ENCODE results near the gene RSBN1L.
A peak's percentile ranks its signal among the peaks of the same experiment; 100 is the strongest.

RSBN1L gene

DNA sequence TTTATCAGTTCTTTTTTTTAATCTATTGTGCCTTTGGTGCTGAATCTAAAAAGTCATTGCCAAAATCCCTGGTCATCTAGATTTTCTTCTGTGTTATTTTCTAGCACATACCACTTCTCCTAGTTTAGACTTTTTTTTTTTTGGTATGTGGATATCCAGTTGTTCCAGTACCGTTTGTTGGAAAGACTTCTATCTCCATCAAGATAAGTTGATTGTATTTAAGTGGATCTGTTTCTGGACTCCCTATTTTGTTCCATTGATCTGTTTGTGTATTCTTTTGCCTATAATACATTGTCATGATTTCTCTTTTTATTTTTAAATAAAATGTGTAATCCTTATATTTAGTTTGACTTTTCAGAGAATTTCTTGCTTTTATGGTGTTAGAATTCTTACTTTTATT lies 35.5 kb downstream of the RSBN1L start:
- DNase-seq (ENCODE audit: low spot score), result no peak

DNA sequence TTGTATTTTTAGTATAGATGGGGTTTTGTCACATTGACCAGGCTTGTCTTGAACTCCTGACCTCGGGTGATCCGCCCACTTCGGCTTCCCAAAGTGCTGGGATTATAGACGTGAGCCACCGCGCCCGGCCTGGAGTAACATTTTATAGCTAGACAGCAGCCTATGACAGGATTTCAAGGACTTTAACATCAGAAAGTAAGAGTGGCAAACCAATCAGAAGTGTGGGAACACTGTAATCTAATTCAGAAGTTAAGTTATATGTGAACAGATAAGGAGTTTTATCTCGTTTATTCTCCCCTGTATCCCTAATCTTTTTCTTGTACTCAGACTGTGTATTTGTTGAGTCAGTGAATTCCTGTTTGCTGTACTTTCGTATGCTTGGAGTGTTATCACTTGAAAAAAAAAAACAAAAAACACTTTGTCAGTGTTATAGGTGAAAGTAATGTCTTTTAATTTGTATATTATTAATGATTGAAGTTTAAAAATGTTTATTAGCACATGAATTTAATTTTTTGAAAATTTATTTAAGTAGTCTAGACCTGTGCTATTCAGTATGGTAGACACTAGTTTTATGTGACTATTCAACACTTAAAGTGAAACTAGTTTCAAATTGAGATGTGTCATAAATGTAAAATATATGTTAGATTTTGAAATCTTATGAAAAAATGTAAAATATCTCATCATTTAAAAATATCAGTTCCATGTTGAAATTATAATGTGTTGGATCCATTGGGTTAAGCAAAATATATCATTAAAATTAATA lies 38.6 kb downstream of the RSBN1L start:
- no peak for DNase-seq (ENCODE audit: low spot score)

DNA sequence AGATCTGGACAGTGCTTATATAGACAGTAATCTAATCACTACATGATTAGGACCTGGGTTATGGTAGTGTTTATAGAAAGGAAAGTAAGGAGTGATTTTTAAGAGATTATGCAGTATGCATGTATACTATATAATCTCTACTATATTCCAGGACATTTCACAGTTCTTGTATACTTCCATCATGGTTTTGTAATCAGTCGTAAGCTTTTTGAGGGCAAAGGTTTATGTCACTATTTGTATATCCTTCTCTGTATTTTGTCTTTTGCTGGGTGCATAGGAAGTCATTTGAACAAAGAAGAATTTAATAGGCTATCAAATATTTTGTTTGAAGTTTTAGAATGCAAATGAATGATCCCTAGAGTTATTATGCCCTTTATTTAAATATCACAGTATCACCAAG lies 39.2 kb downstream of the RSBN1L start:
- no peak for DNase-seq (ENCODE audit: low spot score)

DNA sequence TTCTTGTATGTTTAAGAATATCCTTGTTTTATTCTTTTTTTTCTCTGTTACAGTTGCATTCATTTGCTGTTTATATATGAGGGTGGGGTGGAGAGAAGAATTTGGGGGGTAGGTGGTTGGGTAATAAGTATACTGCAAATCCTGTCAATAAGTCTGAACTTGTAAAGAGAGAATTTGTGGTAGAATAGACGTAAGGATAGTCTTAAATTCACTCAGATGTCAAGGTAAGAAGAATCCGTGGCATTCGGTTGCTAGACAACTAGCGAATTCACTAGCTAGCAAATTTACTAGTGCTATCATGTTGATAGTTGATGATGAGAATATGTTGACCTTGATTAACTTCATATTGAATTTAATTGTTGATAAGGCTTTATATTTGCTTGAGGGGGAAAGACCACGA lies 40.7 kb downstream of the RSBN1L start:
- no peak for DNase-seq (ENCODE audit: low spot score)

DNA sequence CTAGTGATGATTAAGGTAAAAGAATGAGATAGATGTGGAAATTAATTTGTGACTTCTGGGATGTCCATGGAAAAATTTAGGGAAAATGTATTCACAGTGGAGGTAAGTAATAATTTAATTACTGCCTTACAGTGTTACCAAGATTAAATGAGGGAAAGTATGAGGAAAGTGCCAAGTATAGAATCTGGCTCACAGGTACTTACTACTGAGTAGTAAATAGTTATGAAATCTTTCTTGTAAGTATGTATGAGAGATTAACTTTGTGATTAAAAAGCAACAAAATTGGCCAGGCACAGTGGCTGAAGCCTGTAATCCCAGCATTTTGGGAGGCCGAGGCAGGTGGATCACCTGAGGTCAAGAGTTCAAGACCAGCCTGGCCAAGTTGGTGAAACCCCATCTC lies 42.1 kb downstream of the RSBN1L start:
- DNase-seq (ENCODE audit: low spot score), result no peak

DNA sequence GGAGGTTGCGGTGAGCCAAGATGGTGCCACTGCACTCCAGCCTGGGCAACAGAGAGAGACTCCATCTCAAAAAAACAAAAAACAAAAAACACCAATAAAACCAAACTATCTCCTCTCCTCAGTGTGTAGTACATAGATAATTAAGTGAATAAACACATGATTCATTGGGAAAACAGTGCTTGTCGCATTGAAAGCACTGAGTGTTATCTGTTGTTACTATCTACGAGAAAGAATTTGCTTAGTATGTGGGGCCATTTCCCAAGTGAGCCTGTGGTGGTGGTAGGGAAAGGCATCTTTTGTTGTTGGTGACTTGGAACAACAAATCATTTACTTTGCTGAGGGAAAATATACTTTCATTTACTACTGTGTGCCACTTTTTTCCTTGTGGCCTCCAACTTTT lies 42.6 kb downstream of the RSBN1L start:
- DNase-seq (ENCODE audit: low spot score), result peak; percentile 17

DNA sequence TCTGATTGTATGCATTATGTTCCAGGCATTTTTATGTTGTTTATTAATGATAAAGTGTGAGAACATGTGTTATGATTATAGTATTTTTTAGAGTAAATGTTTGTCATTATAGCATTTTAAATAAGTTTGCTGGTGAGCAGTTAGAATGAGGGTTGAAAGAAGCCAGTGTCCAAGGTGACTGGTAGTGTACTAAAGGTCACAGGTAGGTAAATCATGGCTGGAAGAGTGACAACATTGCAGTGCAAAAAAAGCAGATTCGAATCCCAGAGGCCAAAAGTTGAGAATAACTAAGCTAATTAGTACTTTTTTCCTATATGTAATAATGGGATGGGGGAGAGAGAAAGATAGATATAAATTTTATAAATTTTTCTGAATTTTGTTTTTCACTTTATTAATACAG lies 44.0 kb downstream of the RSBN1L start:
- DNase-seq (ENCODE audit: low spot score), result no peak

DNA sequence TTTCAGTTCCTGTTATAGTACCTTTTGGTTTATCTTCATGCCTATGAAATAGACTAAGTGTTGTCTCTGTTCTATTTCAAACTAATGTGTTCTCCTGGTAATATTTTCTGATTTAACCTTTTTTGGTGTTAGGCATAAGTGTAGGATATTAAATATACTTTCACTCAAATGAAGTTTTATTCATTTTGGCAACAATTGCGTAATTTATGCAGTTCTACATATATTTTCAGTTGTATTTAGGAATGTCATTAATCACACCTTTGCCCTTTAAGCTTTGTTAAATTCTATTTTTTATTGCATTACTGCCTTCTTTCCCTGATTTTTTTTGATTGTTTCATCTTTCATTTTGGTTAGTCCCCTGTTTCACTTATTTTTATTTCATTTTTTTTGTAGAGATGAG lies 47.3 kb downstream of the RSBN1L start:
- no peak for DNase-seq (ENCODE audit: low spot score)

DNA sequence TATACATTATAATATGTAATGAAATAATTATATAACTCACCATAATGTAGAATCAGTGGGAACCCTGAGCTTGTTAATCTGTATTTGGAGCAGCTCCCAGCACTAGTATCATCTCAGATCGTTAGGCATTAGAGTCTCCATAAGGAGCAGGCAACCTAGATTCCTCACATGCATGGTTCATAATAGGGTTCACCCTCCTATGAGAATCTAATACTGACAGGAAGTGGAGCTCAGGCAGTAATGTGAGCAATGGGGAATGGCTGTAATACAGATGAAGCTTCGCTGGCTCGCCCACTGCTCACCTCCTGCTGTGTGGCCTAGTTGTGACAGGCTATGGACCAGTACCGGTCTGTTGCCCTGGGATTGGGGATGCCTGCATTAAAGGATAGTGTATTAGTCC lies 49.5 kb downstream of the RSBN1L start:
- DNase-seq (ENCODE audit: low spot score), result no peak

DNA sequence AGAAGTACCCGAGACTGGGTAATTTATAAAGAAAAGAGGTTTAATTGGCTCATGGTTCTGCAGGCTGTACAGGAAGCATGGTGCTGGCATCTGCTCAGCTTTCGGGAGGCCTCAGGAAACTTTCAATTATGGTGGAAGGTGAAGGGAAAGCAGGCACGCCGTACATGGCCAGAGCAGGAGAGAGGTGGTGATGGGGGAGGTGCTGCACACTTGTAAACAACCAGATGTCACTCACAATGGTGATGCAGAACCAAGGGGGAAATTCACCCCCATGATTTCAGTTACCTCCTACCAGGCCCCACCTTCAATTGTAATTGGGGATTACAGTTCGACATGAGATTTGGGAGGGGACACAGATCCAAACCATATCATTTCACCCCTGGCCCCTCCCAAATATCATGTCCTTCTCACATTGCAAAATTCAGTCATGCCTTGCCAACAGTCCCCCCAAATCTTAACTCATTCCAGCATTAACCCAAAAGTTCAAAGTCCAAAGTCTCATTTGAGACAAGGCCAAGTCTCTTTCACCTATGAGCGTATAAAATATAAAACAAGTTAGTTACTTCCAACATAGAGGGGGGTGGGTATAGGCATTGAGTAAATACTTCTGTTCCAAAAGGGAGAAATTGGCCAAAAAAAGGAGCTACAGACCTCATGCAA lies 50.0 kb downstream of the RSBN1L start:
- DNase-seq (ENCODE audit: low spot score), result no peak

DNA sequence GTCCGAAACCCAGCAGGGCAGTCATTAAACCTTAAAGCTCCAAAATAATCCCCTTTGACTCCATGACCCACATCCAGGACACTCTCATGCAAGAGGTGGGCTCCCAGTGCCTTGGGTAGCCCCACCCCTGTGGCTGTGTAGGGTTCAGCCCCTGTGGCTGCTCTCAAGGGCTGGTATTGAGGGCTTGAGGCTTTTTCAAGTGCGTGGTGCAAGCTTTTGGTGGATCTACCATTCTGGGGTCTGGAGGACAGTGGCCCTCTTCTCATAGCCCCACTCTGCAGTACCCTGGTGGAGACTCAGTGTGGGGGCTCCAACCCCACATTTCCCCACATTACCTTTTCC lies 50.5 kb downstream of the RSBN1L start:
- DNase-seq (ENCODE audit: low spot score), result no peak

DNA sequence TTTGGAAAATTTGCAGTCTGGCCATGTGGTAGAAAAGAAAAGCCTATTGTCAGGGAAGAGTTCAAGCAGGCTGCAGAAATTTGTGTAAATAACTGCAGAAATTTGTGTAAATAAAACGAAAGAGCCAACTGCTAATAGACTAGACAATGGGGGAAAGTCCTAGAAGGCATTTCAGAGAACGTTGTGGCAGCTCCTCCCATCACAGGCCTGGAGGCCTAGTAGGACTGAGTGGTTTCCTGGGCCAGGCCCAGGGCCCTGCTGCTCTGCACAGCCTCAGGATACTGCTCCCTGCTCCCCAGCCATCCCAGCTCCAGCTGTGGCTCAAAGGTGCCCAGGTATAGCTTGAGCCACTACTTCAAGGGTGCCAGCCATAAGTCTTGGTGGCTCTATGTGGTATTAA lies 50.9 kb downstream of the RSBN1L start:
- DNase-seq (ENCODE audit: low spot score), result no peak

DNA sequence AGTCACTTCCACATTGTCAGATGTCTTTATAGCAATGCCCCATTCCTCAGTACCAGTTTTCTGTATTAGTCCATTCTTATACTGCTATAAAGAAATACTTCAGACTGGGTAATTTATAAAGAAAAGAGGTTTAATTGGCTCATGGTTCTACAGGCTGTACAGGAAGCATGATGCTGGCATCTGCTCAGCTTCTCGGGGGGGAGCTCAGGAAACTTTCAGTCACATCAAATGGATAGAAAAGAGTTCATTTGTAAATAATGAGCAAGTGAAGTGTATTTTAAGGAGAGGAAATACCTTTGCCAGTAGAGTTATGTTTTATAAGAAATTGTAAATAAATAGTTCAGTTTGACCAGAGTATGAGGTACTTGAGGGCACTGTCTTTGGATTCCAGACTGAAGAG lies 51.5 kb downstream of the RSBN1L start:
- no peak for DNase-seq (ENCODE audit: low spot score)

DNA sequence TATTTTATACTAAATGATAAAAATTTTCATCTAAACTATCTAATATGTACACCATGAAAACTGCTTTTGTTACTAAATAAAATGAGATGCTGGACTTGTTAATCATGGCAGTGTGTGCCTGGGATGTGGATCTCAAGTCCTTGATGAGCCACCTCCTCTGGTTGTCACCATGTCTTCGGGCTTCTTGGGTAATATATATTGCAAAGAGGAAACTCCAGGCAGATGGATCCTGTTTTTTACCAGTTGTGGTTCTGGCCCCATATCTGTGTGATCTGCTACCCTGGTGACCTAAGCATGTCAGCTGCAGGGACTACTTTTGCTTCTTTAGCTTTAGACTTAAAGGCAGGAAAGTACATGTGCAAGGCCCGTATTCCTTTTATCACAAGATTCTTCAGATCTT lies 55.8 kb downstream of the RSBN1L start:
- no peak for DNase-seq (ENCODE audit: low spot score)

DNA sequence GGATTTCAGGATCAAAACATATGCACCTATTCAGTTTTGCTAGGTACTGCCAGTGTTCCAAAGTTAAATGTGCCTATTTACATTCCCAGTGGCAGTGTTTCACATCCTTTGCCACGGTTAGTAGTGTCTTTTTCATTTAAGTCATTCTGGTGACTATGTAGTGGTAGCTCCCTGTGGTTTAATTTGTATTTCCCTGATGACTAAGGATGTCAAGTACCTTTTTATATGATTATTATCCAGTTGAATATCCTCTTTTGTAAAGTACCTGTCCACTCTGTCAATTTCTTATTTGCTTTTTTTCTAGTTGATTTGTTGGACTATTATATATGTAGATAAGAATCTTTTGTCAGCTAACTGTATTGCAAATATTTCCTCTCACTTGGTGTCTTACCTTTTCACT lies 56.9 kb downstream of the RSBN1L start:
- no peak for DNase-seq (ENCODE audit: low spot score)

DNA sequence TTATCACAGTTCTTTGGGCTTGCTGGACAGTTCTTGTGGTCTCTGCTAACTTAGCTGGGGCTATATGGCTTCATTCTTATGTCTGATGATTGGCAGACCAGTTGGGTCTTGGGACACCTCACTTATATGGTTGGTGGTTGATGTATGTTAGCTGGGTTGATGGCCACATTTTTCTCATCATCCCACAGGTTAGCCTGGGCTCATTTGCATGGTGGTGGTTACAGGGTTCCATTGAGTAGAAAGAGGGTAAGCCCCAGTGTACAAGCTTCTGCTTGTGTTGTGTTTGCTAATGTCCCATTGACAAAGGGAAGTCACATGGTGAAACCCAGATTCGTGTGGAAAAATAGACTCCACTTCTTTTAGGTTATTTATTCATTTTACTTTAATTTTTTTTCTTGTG lies 61.3 kb downstream of the RSBN1L start:
- DNase-seq (ENCODE audit: low spot score), result no peak

DNA sequence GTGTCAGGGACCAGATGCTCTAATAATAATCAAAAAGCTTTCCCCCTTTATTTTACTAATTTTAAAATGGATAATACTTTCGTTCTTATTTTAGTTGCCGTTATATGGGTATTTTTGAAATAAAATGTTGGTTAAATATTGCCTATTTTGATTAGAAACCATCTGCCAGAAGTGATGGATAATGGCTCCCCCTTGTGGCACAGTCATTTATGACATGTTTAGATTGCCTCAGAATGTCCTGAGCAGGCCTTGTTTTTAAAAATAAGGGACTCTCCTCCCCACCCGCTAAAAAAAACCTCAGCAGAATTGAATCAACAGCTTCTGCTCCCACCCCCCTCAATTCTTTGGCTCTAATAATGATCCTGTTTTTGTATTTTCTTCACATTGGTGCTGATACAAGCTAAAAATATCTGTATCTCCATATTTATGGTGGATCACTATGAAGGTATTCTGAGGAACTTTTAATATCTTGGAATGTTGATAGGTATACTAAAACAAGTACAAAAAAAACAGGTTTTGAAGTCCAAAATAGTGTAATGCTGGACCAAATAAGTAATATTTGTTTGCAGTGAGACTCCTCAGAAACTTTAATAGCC lies 63.1 kb downstream of the RSBN1L start:
- peak; percentile 44 for DNase-seq (ENCODE audit: low spot score)

DNA sequence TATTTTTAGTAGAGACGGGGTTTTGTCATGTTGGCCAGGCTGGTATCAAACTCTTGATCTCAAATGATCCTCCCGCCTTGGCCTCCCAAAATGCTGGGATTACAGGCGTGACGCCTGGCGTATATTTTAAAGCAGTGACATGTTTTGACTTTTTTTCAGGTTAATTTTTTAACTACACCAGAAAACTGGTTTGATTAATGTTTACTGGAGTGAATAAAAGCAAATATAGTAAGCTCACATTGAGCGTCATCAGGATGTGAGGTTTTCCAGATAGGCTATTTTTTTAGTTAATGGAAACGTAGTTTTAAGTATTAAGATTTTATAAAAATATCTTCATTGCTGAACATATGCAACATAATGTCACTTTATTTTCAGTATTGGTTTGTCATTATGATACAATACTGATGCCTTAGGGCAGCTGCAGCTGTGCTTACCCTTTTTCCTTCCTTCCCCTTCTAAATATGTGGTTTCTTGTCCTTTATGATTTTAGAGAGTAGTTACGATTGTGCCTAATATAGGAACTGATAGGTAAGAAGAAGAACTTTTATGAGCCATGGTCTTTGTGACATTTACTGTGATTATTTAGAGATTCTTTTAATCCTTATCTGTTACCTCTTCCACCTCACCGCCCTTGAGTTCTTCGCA lies 64.7 kb downstream of the RSBN1L start:
- DNase-seq (ENCODE audit: low spot score), result no peak

DNA sequence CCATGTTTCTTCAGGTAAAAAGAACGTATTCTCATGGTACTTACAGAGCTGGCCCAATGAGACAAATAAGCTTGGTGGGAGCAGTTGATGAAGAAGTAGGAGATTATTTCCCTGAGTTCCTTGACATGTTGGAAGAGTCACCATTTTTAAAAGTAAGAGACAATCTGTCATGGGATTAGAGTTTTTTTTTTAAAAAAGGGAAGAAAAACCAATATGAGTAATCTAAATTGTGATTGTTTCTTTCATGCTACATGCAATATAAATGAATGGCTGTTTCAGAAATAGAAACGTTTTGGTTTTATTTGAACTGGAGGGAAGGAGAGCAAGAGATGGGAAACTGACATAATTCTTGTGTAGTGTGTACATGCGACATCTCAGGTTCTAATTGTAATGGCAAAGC lies 69.2 kb downstream of the RSBN1L start:
- DNase-seq (ENCODE audit: low spot score), result no peak

DNA sequence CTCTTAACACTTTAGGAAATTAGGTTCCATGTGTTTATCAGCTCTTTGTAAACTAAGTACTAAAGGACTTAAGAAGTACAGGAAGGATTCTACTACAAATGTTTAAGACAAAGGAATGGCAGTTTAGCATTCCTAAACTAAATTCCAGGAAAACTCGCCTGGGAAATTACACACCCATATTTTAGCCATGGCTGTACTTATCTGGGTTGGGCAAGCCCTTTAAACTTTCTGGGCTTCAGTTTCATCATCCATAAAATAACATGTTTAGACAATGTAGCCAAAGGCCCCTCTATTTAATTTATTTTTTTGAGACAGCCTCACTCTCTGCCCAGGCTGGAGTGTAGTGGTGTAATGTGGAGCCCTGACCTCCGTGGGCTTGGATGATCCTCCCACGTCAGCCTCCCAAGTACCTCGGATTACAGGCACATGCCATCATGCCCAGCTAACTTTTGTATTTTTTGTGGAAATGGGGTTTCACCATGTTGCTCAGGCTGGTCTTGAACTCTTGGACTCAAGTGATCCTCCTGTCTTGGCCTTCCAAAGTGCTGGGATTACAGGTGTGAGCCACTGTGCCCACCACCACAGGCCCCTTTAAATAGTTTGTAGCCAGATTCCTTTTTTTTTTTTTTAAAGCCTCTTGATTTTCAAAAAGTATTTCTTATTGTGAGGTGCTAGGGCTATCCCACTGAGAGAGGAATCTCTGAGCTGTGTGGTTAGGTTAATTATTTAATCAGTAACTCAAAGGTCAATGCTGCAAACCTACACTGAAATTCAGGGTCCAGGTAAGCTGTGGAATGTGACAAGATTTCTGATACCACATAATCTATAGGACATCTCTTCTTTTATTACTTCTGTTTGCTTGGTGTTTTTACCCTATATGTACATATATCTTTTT lies 69.9 kb downstream of the RSBN1L start:
- no peak for DNase-seq (ENCODE audit: low spot score)

DNA sequence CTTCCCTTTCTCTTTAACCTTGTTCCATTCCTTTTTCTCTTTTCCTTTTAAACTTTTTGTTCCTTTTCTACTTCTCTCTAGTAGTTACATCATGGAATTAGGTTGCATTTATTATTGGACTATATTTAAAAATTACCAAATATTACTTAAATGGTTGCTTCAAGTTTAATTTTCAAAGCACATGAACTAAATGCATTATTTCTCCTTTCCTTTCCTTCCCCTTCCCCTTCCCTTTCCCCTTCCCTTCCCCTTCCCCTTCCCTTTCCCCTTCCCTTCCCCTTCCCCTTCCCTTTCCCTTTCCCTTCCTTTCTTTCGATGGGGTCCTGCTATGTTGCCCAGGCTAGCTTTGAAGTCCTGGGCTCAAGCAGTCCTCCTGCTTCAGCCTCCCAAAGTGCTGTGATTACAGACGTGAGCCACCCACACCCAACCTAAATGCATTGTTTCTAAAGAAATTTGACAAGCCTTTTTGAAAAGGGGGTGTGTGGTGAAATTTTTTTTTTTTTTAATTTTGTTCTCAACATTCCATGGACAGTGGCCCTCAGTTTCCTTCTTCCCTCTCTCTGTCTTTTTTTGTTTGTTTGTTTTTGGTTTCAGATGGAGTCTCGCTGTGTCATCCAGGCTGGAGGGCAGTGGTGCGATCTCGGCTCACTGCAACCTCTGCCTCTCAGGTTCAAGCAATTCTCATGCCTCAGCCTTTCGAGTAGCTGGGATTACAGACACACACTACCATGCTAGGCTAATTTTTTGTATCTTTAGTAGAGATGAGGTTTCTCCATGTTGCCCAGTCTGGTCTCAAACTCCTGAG lies 70.7 kb downstream of the RSBN1L start:
- no peak for DNase-seq (ENCODE audit: low spot score)

Measured in AG08395 (cell line).